Right lobe of liver (tissue), 6 donors: ENCODE data around the gene IGSF6. TPM values are rescaled to one million over a fixed set of nuclear protein-coding genes. Genes with fewer than 3 reads are reported as not detected.
A peak's percentile ranks its signal among the peaks of the same experiment; 100 is the strongest.
"Not testable (repeated sequence)": the region's sequence is repeated elsewhere in the genome, so short reads cannot be mapped to it uniquely, and the experiment has no call there.

ENCODE experiments used
- ATAC-seq, 4 donors: fragments of 200-7000 bp; cut with Tn5 transposase; one replicate each; pipeline ENCODE4 v1.9.1; 2020; ENCODE audit warnings: mild to moderate bottlenecking in 4 of 4, moderate library complexity in 4 of 4
- DNase-seq, 3 donors: peaks; one replicate each; pipeline ENCODE4 v3.0.0-alpha.2; 2020
- H3K27ac ChIP-seq, 3 donors: fragments of 200-600 bp; one replicate each; pipeline ENCODE4 v1.8.0; 2022
- H3K27me3 ChIP-seq, 2 donors: fragments of 200-600 bp; one replicate each; pipeline ENCODE4 v1.8.0; 2022
- H3K36me3 ChIP-seq, 4 donors: fragments of 200-600 bp; sonication (generic) in 1 of 4; one replicate each; pipeline versions ENCODE4 v1.5.1 to v1.8.0; 2017 to 2022; ENCODE audit warnings: control low read depth in 1 of 4
- H3K4me1 ChIP-seq, 4 donors: fragments of 200-600 bp; sonication (generic) in 1 of 4; one replicate each; pipeline versions ENCODE4 v1.5.1 to v1.8.0; 2017 to 2022; ENCODE audit warnings: control low read depth in 1 of 4
- H3K4me3 ChIP-seq, 3 donors: fragments of 200-600 bp; one replicate each; pipeline ENCODE4 v1.8.0; 2022
- H3K9me3 ChIP-seq, 4 donors: fragments of 200-600 bp; sonication (generic) in 1 of 4; one replicate each; pipeline versions ENCODE4 v1.5.1 to v1.8.0; 2017 to 2022; ENCODE audit warnings: control low read depth in 1 of 4
- POLR2A ChIP-seq: fragments of 450-650 bp; IDR thresholded peaks from one replicate; pipeline ENCODE4 v1.6.1; 2017; ENCODE audit warnings: antibody characterized with exemption, mild to moderate bottlenecking
- WGBS: methylation state at CpG from one replicate; pipeline ENCODE4 v1.1.6; 2018; ENCODE audit warnings: low coverage, low lambda C conversion rate; ENCODE audit not compliant: insufficient coverage; ENCODE audit errors: missing lambda C conversion rate; 5-methylcytosine and 5-hydroxymethylcytosine counted together
- intact Hi-C, 2 donors: fragments of 100-400 bp; cut with DNase I; formaldehyde crosslinking; loops; one replicate each; pipeline versions ENCODE4 v1.11.2 to v1.14.1; 2022
- total RNA-seq, 6 experiments: library from RNA; depleted of rRNA in 2 of 6; stranded (reverse); fragments of >200 nt in 2 of 6; fragmentation: NEBNext Ultra II Directional in 3 of 6; extraction: Animal tissue kit (Norgen Biotek cat#: 25700) in 3 of 6; gene quantifications; one replicate each; pipeline versions ENCODE4 v1.1.0 to v1.2.4, GENCODE V29; 2016 to 2023
- TF ChIP-seq, protein P1 (sequence below), 4 donors: fragments of 200-600 bp in 3 of 4; fragments of 450-650 bp in 1 of 4; IDR thresholded peaks; one replicate each; pipeline versions ENCODE4 v1.5.1 to v1.8.0; 2016 to 2022; ENCODE audit warnings: antibody characterized with exemption in 4 of 4, mild to moderate bottlenecking in 2 of 4
- donor health status: DM: no; HTN: yes; CAD: no.
- donor health status: DM: no; HTN: no; CAD: no.
- donor health status: DM: no; HTN: no; CAD: no.
- donor health status: DM: no; HTN: yes; CAD: no.
- donor health status: DM: no; HTN: yes; CAD: no.

Gene IGSF6
- total RNA-seq, 6 experiments from 2014 or later: 1.9 to 20.5 (median 3.4) TPM

GRCh38 chr16:21651515-21651914 lies 893 bp downstream of the IGSF6 start:
- DNase-seq: no peak
- H3K4me1 ChIP-seq: no peaks in the 10 kb centered on the region
- H3K4me3 ChIP-seq: peak overlapping the region in 1 of 3 donors; percentile 14
- H3K27me3 ChIP-seq: no peaks in the 10 kb centered on the region
- intact Hi-C loops: no loop called here
- ATAC-seq: no peak
- peaks cover 0 to 9% (median 0%) of the 10 kb centered on the region in 4 donors for H3K36me3 ChIP-seq
- H3K27ac ChIP-seq: peak overlapping the region in 1 of 3 donors; percentile 24
- 83% methylated on average over 3 of the region's 3 CpGs for WGBS
- TF ChIP-seq, protein P1, sequence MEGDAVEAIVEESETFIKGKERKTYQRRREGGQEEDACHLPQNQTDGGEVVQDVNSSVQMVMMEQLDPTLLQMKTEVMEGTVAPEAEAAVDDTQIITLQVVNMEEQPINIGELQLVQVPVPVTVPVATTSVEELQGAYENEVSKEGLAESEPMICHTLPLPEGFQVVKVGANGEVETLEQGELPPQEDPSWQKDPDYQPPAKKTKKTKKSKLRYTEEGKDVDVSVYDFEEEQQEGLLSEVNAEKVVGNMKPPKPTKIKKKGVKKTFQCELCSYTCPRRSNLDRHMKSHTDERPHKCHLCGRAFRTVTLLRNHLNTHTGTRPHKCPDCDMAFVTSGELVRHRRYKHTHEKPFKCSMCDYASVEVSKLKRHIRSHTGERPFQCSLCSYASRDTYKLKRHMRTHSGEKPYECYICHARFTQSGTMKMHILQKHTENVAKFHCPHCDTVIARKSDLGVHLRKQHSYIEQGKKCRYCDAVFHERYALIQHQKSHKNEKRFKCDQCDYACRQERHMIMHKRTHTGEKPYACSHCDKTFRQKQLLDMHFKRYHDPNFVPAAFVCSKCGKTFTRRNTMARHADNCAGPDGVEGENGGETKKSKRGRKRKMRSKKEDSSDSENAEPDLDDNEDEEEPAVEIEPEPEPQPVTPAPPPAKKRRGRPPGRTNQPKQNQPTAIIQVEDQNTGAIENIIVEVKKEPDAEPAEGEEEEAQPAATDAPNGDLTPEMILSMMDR (IDR thresholded peaks at IDR 0.05): no peak
- TF ChIP-seq POLR2A: no peak
- no peaks in the 10 kb centered on the region for H3K9me3 ChIP-seq

DNA sequence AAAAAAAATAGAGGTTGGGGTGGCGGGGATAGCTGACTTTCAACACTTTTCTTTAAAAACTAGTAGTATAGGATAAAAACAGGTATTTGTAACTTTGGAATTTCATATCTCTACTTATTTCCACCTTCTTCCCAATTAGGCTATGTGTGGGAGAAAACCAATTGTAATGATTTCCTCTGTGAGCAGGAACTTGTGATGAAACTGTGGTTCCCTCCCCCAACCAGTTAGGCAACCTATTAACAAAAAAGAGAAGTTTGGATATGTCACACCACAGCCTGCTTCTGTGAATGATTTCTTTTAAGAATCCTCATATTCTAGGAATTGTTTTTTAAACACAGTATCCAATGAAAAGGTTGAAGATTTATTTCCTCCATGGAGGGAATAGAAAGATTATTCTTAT lies 1.9 kb downstream of the IGSF6 start:
- peak in 3 of 4 donors; percentile 36 to 61 (median 49) for ATAC-seq
- Histone ChIP-seq H3K27ac (peak overlapping the region in 1 of 3 donors; percentile 24), H3K9me3 (no peaks in the 10 kb centered on the region), H3K4me3 (peak overlapping the region in 1 of 3 donors; percentile 14), H3K36me3 (peaks cover 0 to 6% (median 0%) of the 10 kb centered on the region in 4 donors), H3K27me3 (no peaks in the 10 kb centered on the region), H3K4me1 (peaks cover 0 to 7% (median 0%) of the 10 kb centered on the region in 4 donors)
- intact Hi-C loops: no loop called here
- WGBS: 78% methylated on average over 1 of the region's 1 CpG
- DNase-seq: no peak
- TF ChIP-seq, protein P1 (IDR thresholded peaks at IDR 0.05): no peak
- no peak for TF ChIP-seq POLR2A

GRCh38 chr16:21649826-21650406 lies 2.5 kb downstream of the IGSF6 start:
- H3K4me3 ChIP-seq, DNase-seq, H3K27me3 ChIP-seq, intact Hi-C loops, H3K9me3 ChIP-seq, ATAC-seq, H3K36me3 ChIP-seq: not testable (repeated sequence)
- 87% methylated on average over 11 of the region's 12 CpGs for WGBS
- Histone ChIP-seq H3K27ac (peak overlapping the region in 1 of 3 donors; percentile 9), H3K4me1 (peaks cover 0 to 13% (median 0%) of the 10 kb centered on the region in 4 donors)

DNA sequence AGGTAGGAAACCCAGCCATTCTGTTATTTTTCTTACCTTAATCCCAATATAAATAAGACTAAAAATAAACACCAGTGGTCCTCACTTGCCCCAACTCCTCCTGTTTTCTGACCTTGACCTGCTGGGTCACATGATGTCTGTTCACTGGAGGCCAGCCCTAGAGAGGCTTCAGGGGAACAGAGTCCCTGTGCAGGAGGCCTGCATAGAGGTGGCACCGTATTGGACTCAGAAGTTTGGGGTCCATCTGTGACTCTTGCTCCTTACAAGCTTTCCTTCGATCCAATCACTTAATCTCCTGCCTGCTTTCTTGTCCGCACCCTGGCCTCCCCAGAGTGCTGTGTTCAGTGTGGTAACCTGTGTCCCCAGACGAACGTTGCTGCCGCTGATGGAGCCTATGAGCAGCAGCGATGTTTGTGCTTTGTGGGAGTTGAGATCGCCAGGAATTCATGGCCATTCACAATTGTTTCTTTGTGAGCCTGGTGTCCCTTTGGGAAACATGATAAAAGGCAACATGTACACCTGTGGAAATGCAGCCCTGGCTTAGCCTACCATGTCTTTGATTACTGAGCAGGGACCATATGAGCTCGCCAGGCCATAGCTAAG lies 4.7 kb downstream of the IGSF6 start:
- no peak overlapping the region for H3K4me3 ChIP-seq
- H3K9me3 ChIP-seq: no peaks in the 10 kb centered on the region
- DNase-seq: no peak
- no peaks in the 10 kb centered on the region for H3K36me3 ChIP-seq
- ATAC-seq: no peak
- intact Hi-C loops: no loop called here
- WGBS: 91% methylated on average over 7 of the region's 9 CpGs
- H3K4me1 ChIP-seq: peaks cover 0 to 16% (median 0%) of the 10 kb centered on the region in 4 donors
- peak overlapping the region in 1 of 3 donors; percentile 49 for H3K27ac ChIP-seq
- TF ChIP-seq POLR2A: no peak
- TF ChIP-seq, protein P1 (IDR thresholded peaks at IDR 0.05): no peak
- H3K27me3 ChIP-seq: no peaks in the 10 kb centered on the region
